Measurements from ENCODE around the gene PCDHGA4. TPM values are rescaled to one million over a fixed set of nuclear protein-coding genes. Genes with fewer than 3 reads are reported as not detected.

Gene PCDHGA4
- total RNA-seq, 2 donors from 2014 or later, result 0.86 to 5.0 TPM

DNA sequence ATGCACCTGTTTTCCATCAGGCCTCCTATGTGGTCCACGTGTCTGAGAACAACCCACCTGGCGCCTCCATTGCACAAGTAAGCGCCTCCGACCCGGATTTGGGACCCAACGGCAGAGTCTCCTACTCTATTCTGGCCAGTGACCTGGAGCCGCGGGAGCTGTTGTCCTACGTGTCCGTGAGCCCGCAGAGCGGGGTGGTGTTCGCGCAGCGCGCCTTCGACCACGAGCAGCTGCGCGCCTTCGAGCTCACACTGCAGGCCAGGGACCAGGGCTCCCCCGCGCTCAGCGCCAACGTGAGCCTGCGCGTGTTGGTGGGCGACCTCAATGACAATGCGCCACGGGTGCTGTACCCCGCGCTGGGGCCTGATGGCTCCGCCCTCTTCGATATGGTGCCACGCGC is 3.2 kb upstream of the PCDHGA4 start:
- Histone ChIP-seq H3K27ac (ENCODE audit: low read depth, low read length) (no peak overlapping the region), H3K9me3 (ENCODE audit: control insufficient read depth, low read length) (peaks cover 79% of the 10 kb centered on the region), H3K9ac (ENCODE audit: extremely low read depth, low read length, poor library complexity, severe bottlenecking) (no peak overlapping the region), H3K4me3 (ENCODE audit: low read length) (no peak overlapping the region), H3K36me3 (ENCODE audit: control insufficient read depth, insufficient read depth, low read length) (no peaks in the 10 kb centered on the region), H3K27me3 (ENCODE audit: control insufficient read depth, insufficient read depth, low read length, poor library complexity, severe bottlenecking) (no peaks in the 10 kb centered on the region), H3K4me1 (ENCODE audit: control insufficient read depth, insufficient read depth, low read length) (no peaks in the 10 kb centered on the region)
- no peak overlapping the region for H3K4me3 Mint-ChIP-seq
- TF ChIP-seq, protein P1, sequence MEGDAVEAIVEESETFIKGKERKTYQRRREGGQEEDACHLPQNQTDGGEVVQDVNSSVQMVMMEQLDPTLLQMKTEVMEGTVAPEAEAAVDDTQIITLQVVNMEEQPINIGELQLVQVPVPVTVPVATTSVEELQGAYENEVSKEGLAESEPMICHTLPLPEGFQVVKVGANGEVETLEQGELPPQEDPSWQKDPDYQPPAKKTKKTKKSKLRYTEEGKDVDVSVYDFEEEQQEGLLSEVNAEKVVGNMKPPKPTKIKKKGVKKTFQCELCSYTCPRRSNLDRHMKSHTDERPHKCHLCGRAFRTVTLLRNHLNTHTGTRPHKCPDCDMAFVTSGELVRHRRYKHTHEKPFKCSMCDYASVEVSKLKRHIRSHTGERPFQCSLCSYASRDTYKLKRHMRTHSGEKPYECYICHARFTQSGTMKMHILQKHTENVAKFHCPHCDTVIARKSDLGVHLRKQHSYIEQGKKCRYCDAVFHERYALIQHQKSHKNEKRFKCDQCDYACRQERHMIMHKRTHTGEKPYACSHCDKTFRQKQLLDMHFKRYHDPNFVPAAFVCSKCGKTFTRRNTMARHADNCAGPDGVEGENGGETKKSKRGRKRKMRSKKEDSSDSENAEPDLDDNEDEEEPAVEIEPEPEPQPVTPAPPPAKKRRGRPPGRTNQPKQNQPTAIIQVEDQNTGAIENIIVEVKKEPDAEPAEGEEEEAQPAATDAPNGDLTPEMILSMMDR (conservative IDR thresholded peaks at IDR 0.05), result no peak
- no peak overlapping the region for H3K27ac Mint-ChIP-seq
- H3K4me1 Mint-ChIP-seq, result no peaks in the 10 kb centered on the region
- 95 to 98% methylated on average over 21 to 28 of the region's 36 CpGs for WGBS, 2 experiments (ENCODE audit: insufficient coverage in 1 of 2, insufficient read length in 1 of 2)
- peaks cover 59% of the 10 kb centered on the region for H3K9me3 Mint-ChIP-seq
- peaks cover 60% of the 10 kb centered on the region for H3K36me3 Mint-ChIP-seq (ENCODE audit: low read depth)
- peaks cover 1% of the 10 kb centered on the region for H3K27me3 Mint-ChIP-seq (ENCODE audit: insufficient read depth)
- no peak for DNase-seq

DNA sequence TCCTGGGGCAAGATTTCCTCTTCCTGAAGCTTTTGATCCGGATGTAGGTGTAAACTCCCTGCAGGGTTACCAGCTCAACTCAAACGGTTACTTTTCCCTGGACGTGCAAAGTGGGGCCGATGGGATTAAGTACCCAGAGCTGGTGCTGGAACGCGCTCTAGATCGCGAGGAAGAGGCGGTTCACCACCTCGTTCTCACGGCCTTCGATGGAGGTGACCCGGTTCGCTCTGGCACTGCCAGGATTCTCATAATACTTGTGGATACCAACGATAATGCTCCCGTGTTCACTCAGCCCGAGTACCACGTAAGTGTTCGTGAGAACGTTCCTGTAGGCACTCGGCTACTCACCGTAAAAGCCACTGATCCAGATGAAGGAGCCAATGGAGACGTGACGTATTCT is 820 bp downstream of the PCDHGA4 start:
- H3K9me3 Mint-ChIP-seq, result peaks cover 68% of the 10 kb centered on the region
- DNase-seq, result no peak

DNA sequence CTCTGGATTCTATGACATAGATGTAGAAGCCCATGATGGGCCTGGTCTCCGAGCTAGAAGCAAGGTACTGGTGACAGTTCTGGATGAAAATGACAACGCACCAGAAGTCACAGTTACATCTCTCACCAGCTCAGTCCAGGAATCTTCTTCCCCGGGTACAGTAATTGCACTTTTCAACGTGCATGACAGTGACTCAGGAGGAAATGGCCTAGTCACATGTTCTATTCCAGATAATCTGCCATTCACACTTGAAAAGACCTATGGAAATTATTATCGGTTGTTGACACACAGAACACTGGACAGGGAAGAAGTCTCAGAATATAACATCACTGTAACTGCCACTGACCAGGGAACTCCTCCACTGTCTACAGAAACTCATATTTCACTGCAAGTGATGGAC is 1.3 kb downstream of the PCDHGA4 start:
- Histone ChIP-seq H3K9ac (ENCODE audit: extremely low read depth, low read length, poor library complexity, severe bottlenecking) (no peak overlapping the region), H3K4me3 (ENCODE audit: low read length) (no peak overlapping the region), H3K9me3 (ENCODE audit: control insufficient read depth, low read length) (peaks cover 66% of the 10 kb centered on the region), H3K27ac (ENCODE audit: low read depth, low read length) (no peak overlapping the region), H3K4me1 (ENCODE audit: control insufficient read depth, insufficient read depth, low read length) (no peaks in the 10 kb centered on the region), H3K36me3 (ENCODE audit: control insufficient read depth, insufficient read depth, low read length) (no peaks in the 10 kb centered on the region), H3K27me3 (ENCODE audit: control insufficient read depth, insufficient read depth, low read length, poor library complexity, severe bottlenecking) (no peaks in the 10 kb centered on the region)
- TF ChIP-seq, protein P1 (conservative IDR thresholded peaks at IDR 0.05), result no peak
- H3K4me3 Mint-ChIP-seq, result no peak overlapping the region
- H3K27ac Mint-ChIP-seq, result no peak overlapping the region
- peaks cover 57% of the 10 kb centered on the region for H3K36me3 Mint-ChIP-seq (ENCODE audit: low read depth)
- H3K27me3 Mint-ChIP-seq (ENCODE audit: insufficient read depth), result no peaks in the 10 kb centered on the region
- no peak for DNase-seq
- H3K4me1 Mint-ChIP-seq, result no peaks in the 10 kb centered on the region
- H3K9me3 Mint-ChIP-seq, result peaks cover 68% of the 10 kb centered on the region
- WGBS, 2 experiments (ENCODE audit: insufficient coverage in 1 of 2, insufficient read length in 1 of 2), result 80 to 96% methylated on average over 4 to 5 of the region's 5 CpGs

More for the DNA sequence above, 820 bp downstream of the PCDHGA4 start:
- Mint-ChIP-seq H3K4me3 (no peak overlapping the region), H3K36me3 (ENCODE audit: low read depth) (peaks cover 57% of the 10 kb centered on the region), H3K27me3 (ENCODE audit: insufficient read depth) (no peaks in the 10 kb centered on the region), H3K27ac (no peak overlapping the region), H3K4me1 (no peaks in the 10 kb centered on the region)
- Histone ChIP-seq H3K27ac (ENCODE audit: low read depth, low read length) (no peak overlapping the region), H3K9ac (ENCODE audit: extremely low read depth, low read length, poor library complexity, severe bottlenecking) (no peak overlapping the region), H3K4me1 (ENCODE audit: control insufficient read depth, insufficient read depth, low read length) (no peaks in the 10 kb centered on the region), H3K9me3 (ENCODE audit: control insufficient read depth, low read length) (peaks cover 66% of the 10 kb centered on the region), H3K4me3 (ENCODE audit: low read length) (no peak overlapping the region), H3K27me3 (ENCODE audit: control insufficient read depth, insufficient read depth, low read length, poor library complexity, severe bottlenecking) (no peaks in the 10 kb centered on the region), H3K36me3 (ENCODE audit: control insufficient read depth, insufficient read depth, low read length) (no peaks in the 10 kb centered on the region)
- TF ChIP-seq, protein P1 (conservative IDR thresholded peaks at IDR 0.05), result no peak
- WGBS, 2 experiments (ENCODE audit: insufficient coverage in 1 of 2, insufficient read length in 1 of 2), result 92 to 95% methylated on average over 24 of the region's 24 CpGs

All from endodermal cell (in vitro differentiated cells).